ACHN (cell line): ENCODE results near the gene FAP.

Experiments
- DNase-seq: peaks from one replicate; pipeline ENCODE4 v3.0.0-alpha.2; 2015
- in situ Hi-C: cut with HindIII; loops from 2 replicates; pipeline ENCODE4 v1.10.0; 2017; ENCODE audit warnings: low sequenced_read_pairs, low pct_ligation_motif_present, low pct_unique_long_range_greater_than_20kb

The FAP gene, protein sequence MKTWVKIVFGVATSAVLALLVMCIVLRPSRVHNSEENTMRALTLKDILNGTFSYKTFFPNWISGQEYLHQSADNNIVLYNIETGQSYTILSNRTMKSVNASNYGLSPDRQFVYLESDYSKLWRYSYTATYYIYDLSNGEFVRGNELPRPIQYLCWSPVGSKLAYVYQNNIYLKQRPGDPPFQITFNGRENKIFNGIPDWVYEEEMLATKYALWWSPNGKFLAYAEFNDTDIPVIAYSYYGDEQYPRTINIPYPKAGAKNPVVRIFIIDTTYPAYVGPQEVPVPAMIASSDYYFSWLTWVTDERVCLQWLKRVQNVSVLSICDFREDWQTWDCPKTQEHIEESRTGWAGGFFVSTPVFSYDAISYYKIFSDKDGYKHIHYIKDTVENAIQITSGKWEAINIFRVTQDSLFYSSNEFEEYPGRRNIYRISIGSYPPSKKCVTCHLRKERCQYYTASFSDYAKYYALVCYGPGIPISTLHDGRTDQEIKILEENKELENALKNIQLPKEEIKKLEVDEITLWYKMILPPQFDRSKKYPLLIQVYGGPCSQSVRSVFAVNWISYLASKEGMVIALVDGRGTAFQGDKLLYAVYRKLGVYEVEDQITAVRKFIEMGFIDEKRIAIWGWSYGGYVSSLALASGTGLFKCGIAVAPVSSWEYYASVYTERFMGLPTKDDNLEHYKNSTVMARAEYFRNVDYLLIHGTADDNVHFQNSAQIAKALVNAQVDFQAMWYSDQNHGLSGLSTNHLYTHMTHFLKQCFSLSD

DNA sequence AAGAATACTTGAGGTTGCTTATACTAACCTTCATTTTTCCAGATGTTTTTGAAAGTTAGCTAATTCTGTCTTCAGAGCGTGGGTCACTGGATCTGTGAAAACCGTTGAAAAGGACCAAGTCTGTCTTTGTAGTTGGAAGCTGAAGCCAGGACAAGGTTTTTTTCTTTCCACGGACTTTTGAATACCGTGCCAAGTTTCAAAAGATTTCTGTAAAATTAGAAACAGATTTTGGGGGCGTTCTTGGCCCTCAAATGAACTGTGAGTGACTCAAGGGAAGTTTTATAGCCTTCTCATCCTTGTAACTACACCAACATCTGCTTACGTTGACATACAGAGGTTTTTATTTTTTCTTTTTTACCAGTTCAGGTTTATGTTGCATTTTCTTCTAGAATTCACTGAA is at the start of gene FAP:
Gene FAP (minus strand): TSS at position 152 of the 400 bp plus-strand sequence. CDS start 118 bp downstream, at position 34.
- in situ Hi-C loops, result no loop called here
- no peak for DNase-seq

DNA sequence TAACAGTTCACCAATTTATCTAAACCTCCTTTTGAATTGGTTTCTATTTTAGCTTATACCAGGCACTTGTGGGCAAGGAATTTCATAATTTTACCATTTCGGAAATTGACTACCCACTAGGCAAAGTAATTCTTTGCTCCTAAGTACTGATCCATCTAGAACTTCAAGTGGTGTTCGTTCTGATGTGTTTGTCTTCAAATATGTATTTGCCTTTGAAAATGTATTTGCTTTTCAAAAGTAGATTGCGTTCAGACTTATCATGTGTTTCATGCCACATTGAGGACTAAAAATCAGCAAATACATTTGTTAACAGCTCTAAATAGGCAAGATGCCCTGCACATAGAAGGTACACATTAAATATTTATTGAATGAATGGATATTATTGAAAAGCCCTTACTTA is 48.5 kb upstream of the FAP start:
- DNase-seq, result no peak
- in situ Hi-C loops, result loop anchor here (10.0 kb wide), 1 partner anchor 137 kb away; the partner anchor contains the start of gene GCG

DNA sequence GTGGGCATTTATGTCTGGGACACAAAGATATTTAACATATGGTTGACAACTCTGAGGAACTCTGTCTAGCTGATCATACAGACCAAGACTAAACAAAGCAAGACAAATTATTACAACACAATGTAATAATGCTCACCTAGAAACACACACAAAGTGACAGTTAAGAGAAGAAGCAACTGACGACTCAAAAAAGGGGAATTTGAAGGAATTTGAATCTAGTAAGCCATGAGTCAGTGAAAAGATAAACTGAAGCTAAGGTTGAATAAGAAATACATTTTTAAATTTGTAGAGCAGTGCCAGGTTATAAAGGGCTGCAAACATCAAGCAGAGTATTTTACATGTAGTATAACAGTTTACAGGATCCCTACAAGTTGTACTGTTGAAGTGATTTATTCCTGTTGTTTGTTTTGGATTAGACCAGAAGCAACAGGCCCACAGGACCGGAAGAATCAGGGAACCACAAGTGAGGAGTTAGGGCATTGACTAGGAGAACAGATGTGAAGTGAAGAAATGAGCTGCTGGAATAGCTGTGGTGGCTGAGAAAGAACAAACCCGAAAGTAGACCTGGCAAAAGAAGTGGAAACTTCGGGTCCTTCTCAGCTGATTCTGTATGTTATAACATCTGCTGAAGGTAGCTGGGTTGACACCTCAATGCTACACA is 39.6 kb upstream of the FAP start:
- DNase-seq, result no peak
- in situ Hi-C loops, result no loop called here

DNA sequence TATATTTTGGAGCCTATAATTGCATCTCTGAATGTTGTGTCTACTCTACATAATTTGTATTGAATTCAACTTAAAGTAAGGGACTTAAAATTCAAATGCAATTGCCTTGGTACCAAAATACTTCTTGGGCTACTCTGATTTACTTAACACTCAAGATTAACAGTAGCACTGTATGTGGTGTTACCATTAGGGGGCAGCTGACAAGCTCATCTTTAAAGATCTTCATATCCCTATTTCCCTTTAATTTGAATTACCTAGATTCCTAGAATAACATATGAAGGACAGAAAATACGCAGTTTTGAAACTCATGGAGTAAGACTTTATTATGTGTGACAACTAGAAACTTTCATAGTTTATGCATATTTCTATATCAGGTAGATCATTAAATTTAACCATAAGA is 37.4 kb upstream of the FAP start:
- in situ Hi-C loops, result no loop called here
- DNase-seq, result no peak

DNA sequence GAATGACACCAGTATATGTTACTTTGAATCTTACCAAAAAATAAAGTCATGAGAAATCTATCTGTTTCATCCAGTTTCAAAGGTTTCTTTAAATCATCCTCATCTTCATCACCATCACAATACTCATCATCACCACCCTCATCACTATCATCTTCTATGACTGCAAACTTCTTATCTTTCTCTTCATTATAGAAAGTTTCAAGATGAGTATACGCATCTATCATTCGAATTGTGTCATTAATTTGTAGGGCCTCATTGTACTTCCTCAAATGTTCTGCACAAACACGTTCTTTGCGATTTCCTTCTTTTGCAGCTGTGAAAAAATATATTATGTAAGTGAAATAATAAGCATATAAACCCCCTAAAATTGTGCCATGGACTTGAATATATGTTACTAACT is 34.1 kb upstream of the FAP start:
- no peak for DNase-seq
- in situ Hi-C loops, result no loop called here

DNA sequence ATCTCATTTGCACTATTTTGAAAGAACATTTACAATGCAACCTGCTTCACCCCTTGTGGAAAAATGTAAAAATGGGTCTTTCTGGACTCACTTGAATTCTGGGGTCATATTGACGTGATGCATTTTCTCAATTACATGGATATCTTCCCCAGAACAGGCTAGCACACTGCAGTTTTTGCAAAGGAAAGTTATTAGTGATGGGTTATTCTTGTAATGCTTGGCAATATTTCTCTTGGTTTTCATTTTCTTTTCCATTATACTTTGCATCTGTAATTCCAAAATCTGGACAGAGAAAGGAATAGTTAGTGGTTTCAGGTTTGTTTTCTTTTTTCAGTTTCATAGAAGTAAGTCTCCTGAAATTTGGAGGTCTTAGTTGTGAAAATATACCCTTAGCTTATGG is 24.8 kb upstream of the FAP start:
- in situ Hi-C loops, result no loop called here
- no peak for DNase-seq

DNA sequence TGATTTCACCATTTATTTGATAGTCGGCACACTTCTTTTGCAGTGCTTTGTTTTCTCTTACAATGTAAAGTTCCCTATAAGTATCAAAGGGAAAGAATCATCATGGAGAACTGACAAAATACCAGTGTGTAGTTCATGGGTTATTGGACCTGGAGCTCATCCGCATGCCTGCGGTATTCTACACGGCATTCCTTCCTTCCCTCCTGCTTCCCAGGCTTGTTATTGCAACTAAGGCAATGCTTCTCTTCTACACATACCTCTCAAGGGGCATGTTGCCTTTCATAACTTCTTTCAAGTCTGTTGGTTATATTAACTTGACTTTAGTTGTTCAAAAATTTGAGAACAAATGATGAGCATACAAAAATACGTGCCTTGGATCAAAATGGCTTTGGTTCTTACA is 24.3 kb upstream of the FAP start:
- in situ Hi-C loops, result no loop called here

DNA sequence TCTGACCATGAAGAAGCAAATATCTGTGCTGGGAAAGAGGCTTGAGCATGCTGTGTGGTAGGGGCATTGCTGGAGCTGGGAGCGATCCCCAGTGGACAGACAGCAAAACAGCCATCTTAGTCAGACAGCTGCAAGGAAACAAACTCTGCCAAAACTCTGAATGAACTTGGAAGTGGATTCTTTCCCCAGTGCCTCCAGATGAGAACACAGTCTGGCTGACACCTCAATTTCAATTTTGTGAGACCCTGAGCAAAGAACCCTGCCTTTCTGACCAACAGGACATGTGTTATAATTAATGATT is 23.2 kb upstream of the FAP start:
- DNase-seq, result no peak

More for the DNA sequence above, 24.3 kb upstream of the FAP start:
- DNase-seq, result no peak

DNA sequence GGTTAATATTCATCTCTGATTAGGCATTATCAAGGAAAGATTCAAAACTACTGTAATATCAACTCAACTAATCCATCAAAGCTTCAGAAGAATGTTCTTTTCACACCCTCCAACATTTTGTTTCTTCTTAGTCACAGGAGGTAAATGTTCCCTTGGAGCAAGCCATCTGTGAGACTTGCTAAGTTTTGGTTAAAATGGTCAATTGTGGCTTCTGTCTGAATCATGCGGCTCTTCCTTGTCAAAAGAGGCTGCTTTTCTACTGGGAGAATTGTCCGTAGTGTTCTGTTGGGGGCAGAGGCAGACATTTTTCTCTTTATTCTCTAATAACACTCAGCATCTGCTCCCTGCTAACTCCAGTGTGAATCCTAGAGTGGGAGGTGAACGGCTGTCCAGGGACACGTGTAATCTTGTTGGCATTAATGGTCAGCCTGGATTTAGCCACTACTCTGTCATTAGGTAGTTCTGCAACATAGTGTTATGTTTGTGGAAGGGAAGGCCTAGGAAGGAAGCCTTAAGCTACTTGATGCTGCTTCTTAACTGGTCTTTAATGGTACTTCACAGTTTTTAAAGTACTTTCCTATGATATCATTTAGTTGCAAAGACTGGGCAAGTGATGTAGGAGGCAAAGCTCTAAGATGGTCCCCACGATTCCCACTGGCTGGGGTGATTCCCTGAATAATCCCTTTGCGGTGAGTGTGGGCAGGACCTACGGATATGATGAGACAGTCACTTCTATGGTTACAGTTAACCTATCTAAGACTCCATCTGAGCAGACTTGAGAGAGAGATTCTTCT is 22.6 kb upstream of the FAP start:
- in situ Hi-C loops, result no loop called here
- no peak for DNase-seq

More for the DNA sequence above, 23.2 kb upstream of the FAP start:
- in situ Hi-C loops, result no loop called here

DNA sequence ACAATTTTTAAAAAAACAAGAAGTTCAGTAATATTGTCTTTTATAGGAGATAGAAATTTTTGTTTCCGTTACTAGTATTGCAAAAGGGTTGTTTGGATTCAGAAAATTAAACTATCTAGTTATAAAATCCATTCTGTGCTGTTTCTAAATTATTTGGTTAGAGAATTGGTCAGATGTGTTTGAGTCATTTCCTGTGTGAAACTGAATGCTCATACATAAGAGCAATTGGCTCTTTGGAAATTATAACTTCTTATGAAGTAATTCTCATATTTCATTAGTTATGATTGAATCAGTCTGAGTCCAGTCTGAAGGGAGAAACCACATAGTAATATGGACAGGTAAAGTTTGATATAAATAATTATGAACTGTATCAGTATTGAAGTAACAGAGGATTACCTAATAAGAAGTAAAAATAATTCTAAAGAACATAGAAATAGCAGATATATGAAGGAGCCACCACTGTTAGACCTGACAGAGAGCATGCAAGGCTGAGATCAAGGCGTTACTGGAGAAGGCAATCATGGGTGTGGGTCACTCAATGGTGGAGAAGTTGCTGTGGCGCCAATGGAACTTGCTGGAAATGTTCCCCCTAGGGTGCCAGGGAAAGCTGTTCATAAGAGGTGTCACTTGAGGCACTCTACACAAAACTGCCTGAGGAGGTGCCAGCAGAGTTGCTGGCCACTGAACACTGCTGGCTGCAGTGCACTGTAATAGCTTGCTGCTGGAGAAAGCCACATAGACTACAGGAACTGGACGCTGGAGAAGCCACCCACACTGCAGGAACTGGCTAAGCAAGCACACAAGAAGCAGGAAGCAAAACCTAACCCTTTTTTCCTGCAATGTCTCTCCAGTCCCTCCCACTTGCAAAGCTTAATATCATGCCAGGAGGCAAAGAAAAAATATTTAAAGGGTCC is 18.0 kb upstream of the FAP start:
- in situ Hi-C loops, result no loop called here
- peak; percentile 10 for DNase-seq

DNA sequence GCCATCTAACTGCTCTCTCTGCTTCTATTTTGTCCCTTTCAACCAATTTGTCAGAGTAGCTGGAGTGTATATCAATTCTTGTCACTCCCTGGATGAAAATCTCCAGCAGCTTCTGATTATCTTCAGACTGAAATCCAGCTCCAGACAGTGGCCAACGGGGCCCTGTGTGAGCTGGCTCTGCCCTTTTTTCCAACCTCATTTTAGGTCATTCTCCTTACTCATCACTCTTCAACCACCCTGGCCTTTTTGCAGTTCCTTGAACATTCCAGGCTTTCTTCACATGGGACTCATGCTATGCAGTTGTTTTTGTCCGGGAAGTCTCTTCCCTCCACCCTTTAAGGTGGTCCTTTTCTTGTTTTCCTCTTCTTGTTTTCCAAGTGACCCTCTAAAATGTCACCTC is 15.4 kb upstream of the FAP start:
- in situ Hi-C loops, result no loop called here
- no peak for DNase-seq

DNA sequence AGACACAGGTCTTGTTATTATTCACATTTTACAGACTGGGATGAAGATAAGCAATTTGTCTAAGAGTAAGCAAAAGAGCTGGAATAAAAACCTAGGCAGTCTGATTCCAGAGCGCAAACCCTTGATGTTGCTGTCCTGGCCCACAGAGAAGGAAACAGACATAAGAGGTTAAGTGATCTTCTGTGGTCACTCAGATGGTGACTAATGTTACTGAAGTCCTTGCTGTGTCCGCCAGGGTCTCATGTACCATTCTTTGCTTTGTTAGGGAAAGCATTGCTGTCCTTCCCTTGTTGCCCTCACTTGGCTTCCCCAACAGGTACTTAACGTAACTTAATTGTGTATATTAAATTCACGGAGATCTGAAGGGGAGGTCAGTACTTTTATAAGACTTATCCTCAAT is 14.9 kb upstream of the FAP start:
- in situ Hi-C loops, result no loop called here
- no peak for DNase-seq

DNA sequence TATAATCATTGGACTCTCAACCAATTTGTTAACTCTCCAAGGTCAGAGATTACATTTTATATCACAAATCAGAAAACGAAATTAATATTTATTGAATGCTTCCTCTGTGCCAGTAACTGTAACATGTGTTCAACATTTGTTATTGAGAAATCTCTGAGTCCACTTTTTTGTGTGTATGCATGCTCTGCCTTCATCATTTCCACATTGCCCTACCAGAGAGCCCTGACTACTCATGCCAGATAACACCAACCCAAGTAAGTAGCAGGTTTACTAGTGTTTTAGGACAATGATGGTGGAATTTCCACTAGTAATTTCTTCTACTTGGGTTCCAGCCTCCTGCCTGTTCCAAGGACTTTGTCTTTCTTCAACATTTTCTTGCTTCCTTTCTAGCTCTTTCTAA is 14.2 kb upstream of the FAP start:
- no peak for DNase-seq
- in situ Hi-C loops, result no loop called here

DNA sequence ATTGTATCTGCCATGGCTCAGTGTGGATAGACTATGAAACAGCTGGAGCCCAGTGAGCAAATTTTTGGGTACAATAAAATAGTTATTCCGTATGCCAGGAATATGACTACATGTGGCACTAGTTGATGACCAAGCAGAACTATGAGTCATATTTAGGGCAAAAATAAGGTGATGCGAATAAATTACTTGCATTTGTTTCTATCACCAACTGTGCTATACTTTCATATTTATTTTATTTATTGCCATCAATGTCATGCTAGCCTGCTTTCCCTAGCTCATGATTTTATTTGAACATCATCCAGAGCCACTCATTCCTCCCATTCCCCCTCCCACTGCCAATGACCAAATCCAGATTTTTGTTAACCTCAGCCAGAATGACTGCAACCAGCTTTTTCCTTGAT is 13.3 kb upstream of the FAP start:
- in situ Hi-C loops, result no loop called here
- no peak for DNase-seq

DNA sequence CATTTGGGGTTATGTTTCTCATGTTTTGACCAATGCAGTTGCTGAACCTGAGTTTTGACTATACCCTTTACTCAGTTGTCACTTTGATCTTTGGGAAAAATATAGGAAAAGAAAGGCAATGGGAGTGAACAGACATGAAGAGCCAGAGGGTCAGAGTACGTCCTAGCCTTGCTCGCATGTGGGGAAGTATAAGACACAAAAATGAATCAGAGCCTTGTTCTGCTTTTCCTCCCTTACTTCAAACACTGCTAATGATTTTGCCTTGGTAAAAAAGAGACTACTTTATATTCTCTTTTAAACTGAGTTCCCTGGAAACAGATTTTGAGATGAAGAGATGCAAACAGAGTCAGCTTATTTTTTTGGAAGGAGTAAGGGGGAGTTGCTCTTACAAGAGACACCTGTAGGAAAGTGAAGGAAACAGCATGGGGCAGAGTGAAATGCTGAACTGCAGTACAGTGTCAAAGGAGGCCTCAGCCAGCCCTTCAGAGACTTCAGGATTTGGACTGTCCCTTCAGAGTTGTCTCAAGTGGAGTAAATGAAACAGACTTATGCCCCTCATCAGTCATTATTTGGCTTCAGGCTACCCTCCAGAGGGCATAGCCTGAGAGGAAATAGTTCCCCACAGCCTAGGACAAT is 11.1 kb upstream of the FAP start:
- no peak for DNase-seq
- in situ Hi-C loops, result no loop called here

DNA sequence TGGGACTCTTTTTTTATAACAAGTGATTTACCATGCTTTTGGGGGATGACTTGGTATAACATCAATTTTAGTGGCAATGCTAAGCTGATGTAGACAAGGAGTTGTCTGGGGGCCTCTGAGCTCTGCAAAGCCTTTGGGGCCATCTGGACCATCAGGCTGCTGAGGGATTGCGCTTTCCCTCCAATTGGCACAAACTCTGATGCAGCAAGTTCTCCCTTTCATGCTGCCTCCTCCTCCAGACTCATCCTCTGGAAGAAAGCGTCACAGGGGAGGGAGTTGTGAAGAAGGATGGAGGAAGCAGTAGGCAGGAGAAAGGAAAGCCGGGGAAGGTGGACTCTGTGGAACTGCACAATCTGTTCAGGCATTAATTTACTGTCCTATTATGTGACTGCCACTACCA is 10.2 kb upstream of the FAP start:
- no peak for DNase-seq
- in situ Hi-C loops, result no loop called here

DNA sequence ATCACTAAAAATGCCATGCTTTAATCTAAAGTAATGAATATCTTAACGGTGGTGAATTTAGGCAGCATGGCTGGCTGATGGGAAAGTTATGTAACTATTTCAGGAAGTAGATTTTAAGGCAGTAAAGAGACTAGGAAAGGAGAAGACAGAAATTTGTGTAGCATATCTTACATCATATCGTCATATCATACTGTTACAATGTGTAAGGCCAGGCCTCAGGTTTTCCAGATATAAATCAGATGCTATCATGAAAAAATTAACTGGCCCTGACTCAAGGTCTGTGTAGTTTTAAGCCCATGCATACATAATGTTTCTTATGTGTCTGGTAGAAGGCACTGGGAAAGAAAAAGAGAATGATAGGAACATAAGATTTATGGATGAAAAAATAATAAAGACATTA is 8.9 kb upstream of the FAP start:
- in situ Hi-C loops, result no loop called here
- no peak for DNase-seq

DNA sequence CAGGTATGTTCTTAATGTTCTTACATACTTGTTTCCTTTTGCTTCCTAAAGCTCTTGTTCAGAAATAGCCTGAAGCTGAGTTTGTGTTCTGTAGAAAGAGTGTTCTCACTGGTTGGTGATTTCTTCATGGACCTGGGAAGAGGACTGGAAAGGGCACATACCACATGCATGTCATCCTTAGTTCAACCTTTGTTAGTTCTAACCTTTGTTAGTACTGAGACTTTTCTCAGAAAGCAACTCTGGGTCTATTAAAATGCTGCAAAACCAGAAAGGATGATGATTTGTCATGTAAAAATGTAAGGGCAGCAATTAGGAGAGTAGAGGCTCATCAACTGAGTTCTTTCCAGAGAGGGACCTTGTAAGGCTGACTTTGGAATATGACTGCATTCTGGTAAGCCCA is 2.5 kb upstream of the FAP start:
- in situ Hi-C loops, result no loop called here
- no peak for DNase-seq
